Measurements from ENCODE around the gene DPYSL5. TPM values are rescaled to one million over a fixed set of nuclear protein-coding genes. Genes with fewer than 3 reads are reported as not detected.

Gene DPYSL5
- total RNA-seq, 6 experiments from 2014 or later: not detected

DNA sequence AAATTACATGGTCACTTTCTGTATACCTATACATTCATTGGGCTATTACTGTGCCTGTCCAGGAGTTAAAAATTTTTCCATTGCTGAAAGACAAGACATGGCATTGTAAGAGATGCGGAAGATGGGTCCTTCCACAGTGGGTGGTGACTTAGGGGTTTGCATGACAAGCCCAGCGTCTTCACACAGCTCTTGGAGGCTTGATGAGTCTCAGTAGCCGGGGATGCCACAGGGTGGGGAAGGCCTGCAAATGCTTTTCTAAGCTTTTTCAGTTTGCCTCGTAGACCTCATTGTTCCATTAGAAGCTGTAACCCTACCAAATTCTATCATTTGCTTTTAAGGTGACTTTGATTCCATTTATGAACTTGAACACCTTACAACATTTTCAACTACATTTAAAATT, 104.4 kb downstream of the DPYSL5 start:
- intact Hi-C loops (cut with DNase I): no loop called here
- Histone ChIP-seq H3K27me3 (no peaks in the 10 kb centered on the region), H3K36me3 (no peaks in the 10 kb centered on the region), H3K4me3 (no peak overlapping the region), H3K9me3 (no peaks in the 10 kb centered on the region), H3K4me1 (no peaks in the 10 kb centered on the region), H3K27ac (no peak overlapping the region)
- WGBS (ENCODE audit: insufficient coverage, low coverage, low lambda C conversion rate, missing lambda C conversion rate): 65% methylated on average over 4 of the region's 4 CpGs
- no peak for ATAC-seq
- no peak for DNase-seq
- TF ChIP-seq POLR2A (IDR thresholded peaks at IDR 0.05): no peak
- TF ChIP-seq, protein P1, sequence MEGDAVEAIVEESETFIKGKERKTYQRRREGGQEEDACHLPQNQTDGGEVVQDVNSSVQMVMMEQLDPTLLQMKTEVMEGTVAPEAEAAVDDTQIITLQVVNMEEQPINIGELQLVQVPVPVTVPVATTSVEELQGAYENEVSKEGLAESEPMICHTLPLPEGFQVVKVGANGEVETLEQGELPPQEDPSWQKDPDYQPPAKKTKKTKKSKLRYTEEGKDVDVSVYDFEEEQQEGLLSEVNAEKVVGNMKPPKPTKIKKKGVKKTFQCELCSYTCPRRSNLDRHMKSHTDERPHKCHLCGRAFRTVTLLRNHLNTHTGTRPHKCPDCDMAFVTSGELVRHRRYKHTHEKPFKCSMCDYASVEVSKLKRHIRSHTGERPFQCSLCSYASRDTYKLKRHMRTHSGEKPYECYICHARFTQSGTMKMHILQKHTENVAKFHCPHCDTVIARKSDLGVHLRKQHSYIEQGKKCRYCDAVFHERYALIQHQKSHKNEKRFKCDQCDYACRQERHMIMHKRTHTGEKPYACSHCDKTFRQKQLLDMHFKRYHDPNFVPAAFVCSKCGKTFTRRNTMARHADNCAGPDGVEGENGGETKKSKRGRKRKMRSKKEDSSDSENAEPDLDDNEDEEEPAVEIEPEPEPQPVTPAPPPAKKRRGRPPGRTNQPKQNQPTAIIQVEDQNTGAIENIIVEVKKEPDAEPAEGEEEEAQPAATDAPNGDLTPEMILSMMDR (IDR thresholded peaks at IDR 0.05): no peak

DNA sequence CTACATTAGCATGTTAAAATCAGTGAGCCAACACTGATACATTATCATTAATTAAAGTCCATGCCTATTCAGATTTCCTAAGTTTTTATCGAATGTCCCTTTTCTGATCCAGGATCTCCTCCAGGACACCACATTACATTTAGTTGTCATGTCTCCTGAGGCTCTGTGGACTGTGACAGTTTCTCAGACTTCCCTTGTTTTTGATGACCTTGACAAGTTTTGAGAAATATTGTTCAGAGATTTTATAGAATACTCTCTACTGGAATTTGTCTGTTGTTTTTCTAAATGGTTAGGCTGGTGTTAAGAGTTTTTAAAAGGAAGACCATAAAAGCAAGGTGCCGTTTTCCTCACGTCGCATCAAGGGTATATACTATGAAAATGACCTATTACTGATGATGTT, 106.2 kb downstream of the DPYSL5 start:
- no peaks in the 10 kb centered on the region for H3K4me1 ChIP-seq
- intact Hi-C loops (cut with DNase I): no loop called here
- DNase-seq: no peak
- H3K27me3 ChIP-seq: no peaks in the 10 kb centered on the region
- TF ChIP-seq, protein P1 (IDR thresholded peaks at IDR 0.05): no peak
- no peak for TF ChIP-seq POLR2A (IDR thresholded peaks at IDR 0.05)
- H3K4me3 ChIP-seq: no peak overlapping the region
- no peaks in the 10 kb centered on the region for H3K36me3 ChIP-seq
- H3K9me3 ChIP-seq: no peaks in the 10 kb centered on the region
- H3K27ac ChIP-seq: no peak overlapping the region
- ATAC-seq: no peak
- WGBS (ENCODE audit: insufficient coverage, low coverage, low lambda C conversion rate, missing lambda C conversion rate): 67% methylated on average over 4 of the region's 4 CpGs

DNA sequence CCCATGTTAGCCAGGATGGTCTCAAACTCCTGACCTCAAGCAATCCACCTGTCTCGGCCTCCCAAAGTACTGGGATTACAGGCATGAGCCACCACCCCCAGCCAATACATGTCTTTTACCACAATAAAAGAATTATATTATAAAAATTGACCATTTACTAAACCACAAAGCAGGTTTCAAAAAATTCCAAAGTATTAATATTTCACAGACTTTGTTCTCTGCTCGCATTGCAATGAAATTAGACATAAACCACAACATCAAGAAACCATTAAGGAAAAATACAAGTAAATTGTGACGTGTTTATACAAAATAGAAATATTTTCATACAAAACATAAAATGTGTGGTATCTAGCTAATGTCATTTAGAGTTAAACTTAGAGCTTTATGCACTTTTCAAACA, 109.1 kb downstream of the DPYSL5 start:
- DNase-seq: no peak
- H3K9me3 ChIP-seq: no peaks in the 10 kb centered on the region
- H3K27me3 ChIP-seq: no peaks in the 10 kb centered on the region
- H3K4me1 ChIP-seq: no peaks in the 10 kb centered on the region
- intact Hi-C loops (cut with DNase I): no loop called here
- no peaks in the 10 kb centered on the region for H3K36me3 ChIP-seq
- WGBS (ENCODE audit: insufficient coverage, low coverage, low lambda C conversion rate, missing lambda C conversion rate): 59% methylated on average over 3 of the region's 3 CpGs
- ATAC-seq: no peak
- no peak overlapping the region for H3K27ac ChIP-seq
- TF ChIP-seq, protein P1 (IDR thresholded peaks at IDR 0.05): no peak
- no peak for TF ChIP-seq POLR2A (IDR thresholded peaks at IDR 0.05)
- H3K4me3 ChIP-seq: no peak overlapping the region

DNA sequence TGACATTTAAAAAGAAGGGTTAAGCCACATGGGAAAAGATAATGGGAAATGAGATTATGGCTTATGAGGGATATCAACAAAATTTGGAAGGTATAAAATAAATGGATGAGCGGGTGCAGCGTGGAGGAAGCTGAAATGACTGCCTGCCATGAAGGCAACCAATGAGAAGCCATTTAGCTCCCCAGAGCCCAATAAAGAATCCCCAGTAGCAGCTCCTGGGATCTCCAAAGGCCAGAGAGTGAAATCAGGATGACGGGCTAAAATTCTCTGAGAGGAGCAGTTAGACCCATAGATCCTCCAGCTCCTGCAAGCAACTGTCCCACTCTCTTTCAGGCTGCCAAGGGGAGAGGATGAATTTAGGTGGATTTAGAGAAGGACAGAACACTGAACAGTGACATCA, 109.6 kb downstream of the DPYSL5 start:
- Histone ChIP-seq H3K27me3 (no peaks in the 10 kb centered on the region), H3K4me3 (no peak overlapping the region), H3K4me1 (no peaks in the 10 kb centered on the region), H3K36me3 (no peaks in the 10 kb centered on the region), H3K9me3 (no peaks in the 10 kb centered on the region), H3K27ac (no peak overlapping the region)
- TF ChIP-seq, protein P1 (IDR thresholded peaks at IDR 0.05): no peak
- TF ChIP-seq POLR2A (IDR thresholded peaks at IDR 0.05): no peak
- ATAC-seq (no peak), DNase-seq (no peak)
- WGBS (ENCODE audit: insufficient coverage, low coverage, low lambda C conversion rate, missing lambda C conversion rate): 85% methylated on average over 3 of the region's 3 CpGs
- intact Hi-C loops (cut with DNase I): no loop called here

DNA sequence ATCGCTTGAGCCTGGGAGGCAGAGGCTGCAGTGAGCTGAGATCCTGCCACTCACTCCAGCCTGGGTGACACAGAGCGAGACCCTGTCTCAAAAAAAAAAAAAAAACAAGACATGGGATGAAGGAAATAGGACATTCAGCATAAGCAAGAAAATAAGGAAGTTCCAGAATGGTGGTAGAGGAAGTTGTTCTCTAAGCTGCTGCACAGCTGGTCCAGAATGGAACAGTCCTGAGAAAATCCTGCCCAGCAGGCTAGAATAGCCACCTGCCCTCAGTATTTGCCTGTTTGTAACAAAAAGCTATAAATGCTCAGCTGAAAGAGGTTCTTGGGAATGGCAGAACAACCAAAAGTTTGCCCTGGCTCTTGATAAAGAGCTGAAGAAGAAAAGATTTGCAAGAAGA, 111.4 kb downstream of the DPYSL5 start:
- intact Hi-C loops (cut with DNase I): no loop called here
- H3K36me3 ChIP-seq: no peaks in the 10 kb centered on the region
- no peaks in the 10 kb centered on the region for H3K27me3 ChIP-seq
- H3K4me1 ChIP-seq: no peaks in the 10 kb centered on the region
- no peaks in the 10 kb centered on the region for H3K9me3 ChIP-seq
- no peak for TF ChIP-seq POLR2A (IDR thresholded peaks at IDR 0.05)
- TF ChIP-seq, protein P1 (IDR thresholded peaks at IDR 0.05): no peak
- no peak for DNase-seq
- peak in 1 of 4 donors; percentile 30 for ATAC-seq
- no peak overlapping the region for H3K27ac ChIP-seq
- H3K4me3 ChIP-seq: no peak overlapping the region
- 79% methylated on average over 2 of the region's 2 CpGs for WGBS (ENCODE audit: insufficient coverage, low coverage, low lambda C conversion rate, missing lambda C conversion rate)

Data from right lobe of liver (tissue), 6 donors.